ENCODE data around the gene TPSD1.

- no peak for TF ChIP-seq CTCF (conservative IDR thresholded peaks at IDR 0.05; ENCODE audit: low read depth, low read length)
- TF ChIP-seq EZH2phosphoT487 (IDR thresholded peaks at IDR 0.05; ENCODE audit: borderline replicate concordance, low read length): no peak
- no peak for TF ChIP-seq EZH2 (IDR thresholded peaks at IDR 0.05; ENCODE audit: low read length, unreplicated experiment)
Observed at GRCh38 chr16:1287982-1288670, 32.3 kb downstream of the TPSD1 start.
